Cerebellar nuclear complex (tissue), 1 donor: ENCODE results near the gene ASIC1.

Experiments used
- DNase-seq, 2 experiments: peaks; one replicate each; lab custom pipeline; 2025; lab: John Stamatoyannopoulos, UW

Gene ASIC1

DNA sequence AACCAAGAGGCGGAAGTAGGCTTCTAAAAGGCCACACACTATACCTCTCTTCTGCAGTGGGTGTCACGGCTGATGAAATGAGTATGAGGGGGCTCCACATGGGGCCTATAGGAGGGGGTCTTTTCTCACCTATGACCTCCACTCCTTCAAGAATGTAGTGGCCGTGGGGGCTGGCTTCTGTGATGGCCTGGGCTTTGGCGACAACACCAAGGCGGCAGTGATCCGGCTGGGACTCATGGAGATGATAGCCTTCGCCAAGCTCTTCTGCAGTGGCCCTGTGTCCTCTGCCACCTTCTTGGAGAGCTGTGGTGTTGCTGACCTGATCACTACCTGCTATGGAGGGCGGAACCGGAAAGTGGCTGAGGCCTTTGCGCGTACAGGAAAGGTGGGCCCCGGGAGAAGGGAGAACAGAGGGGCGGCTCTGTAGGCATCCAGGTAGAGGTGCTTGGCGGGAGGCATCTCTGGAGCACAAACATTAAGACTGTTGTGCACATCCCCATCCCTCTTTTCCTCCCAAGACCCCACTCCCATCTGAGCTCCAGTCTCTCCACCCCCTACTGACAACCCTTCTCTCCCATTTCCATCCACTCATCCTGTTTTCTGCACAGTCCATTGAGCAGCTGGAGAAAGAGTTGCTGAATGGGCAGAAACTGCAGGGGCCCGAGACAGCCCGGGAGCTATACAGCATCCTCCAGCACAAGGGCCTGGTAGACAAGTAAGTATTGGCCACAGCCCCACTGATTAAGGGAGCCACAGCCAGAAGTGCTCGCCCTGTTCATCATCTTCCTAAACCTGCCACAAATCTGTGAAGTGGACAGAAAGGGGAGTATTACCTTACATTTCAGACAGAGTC lies 50.2 kb downstream of the ASIC1 start:
- DNase-seq, result no peak

DNA sequence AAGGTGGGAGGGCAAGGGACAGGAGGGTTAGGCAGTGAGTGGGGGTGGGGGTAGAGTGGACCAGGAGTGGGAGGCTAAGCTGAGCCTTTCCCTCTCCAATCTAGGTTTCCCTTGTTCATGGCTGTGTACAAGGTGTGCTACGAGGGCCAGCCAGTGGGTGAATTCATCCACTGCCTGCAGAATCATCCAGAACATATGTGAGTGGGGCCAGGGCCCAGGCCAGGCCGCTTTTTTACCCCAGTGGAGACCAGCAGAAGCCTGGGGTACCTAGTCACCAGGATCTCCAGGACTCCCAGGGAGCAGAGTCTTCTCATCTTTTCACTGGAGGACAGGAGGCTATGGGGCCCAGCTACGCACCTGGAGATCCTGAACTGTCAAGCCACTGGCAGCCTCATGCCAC lies 51.9 kb downstream of the ASIC1 start:
- DNase-seq, result no peak

DNA sequence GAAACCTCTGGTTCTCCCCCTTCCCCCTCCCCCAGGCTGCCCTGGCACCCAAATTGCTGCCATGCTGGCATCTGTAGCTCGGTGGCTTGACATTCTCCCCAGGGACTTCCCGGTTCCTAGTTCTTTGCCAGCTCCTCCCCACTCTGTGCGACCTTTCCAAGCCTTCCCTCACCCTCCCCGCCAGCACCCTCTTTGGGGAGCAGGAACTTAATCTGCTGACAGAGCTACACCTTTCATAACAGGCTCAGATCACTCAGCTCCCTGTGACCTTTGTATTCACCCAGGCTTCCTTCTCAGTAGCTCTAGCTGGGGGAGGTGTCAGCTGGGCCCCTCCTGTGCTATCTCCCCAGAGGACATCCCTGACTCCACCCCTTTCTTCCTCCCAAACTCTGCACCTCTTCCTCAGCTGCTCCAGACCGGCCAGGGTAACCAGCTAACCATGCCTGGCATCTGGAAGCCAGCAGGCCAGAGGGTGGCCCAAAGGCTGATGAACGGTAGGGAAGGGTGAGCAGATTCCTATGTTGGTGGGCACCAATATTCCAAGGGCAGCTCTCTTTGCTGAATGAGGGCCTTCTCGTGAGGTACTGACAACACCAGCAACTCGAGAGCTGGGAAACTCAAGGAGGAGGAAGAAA lies 52.8 kb downstream of the ASIC1 start:
- no peak for DNase-seq

DNA sequence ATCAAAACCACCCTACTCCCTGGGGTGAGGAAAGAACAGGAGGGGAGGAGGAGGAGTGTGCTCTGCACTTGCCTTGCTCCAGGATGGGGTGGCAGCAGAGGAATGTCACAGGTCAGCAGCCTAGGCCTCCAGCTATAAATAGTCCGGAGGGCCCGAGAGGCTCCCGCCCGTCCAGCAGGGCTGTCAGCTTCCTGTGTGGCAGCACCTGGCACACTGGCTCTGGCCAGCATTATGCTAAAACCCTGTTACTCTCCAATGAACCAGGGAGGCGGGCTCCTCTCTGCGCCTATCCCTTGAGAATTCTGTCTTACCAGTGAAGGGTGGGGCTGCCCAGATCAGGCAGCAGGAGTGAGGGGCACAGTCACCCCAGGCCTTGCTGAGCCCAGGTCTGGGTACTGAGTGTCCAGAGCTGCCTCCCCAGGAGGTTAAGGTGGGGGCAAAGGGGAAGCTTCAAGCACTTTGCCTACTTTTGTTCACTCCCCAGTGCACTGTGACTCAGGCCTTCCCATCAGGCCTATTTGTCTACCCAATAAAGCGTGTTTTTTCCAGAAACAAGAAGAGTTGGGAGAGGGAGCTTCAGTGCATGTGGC lies 53.5 kb downstream of the ASIC1 start:
- peak in 1 of 2 experiments; percentile 37 for DNase-seq

DNA sequence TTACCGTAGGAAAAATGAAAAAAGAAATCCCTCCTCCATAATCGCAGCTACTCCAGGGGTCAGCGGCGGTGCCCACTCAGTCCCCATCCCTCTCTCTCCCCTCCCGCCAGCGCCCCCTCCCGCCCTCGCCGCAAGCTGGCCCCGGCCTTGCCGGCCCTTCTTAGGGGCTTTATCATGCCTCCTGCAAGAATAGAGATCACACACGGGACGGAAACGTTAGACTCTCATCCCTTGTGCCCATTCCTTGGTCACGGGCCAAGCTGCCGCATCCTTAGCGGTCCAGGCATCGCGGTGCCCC lies 53.9 kb downstream of the ASIC1 start:
- no peak for DNase-seq

DNA sequence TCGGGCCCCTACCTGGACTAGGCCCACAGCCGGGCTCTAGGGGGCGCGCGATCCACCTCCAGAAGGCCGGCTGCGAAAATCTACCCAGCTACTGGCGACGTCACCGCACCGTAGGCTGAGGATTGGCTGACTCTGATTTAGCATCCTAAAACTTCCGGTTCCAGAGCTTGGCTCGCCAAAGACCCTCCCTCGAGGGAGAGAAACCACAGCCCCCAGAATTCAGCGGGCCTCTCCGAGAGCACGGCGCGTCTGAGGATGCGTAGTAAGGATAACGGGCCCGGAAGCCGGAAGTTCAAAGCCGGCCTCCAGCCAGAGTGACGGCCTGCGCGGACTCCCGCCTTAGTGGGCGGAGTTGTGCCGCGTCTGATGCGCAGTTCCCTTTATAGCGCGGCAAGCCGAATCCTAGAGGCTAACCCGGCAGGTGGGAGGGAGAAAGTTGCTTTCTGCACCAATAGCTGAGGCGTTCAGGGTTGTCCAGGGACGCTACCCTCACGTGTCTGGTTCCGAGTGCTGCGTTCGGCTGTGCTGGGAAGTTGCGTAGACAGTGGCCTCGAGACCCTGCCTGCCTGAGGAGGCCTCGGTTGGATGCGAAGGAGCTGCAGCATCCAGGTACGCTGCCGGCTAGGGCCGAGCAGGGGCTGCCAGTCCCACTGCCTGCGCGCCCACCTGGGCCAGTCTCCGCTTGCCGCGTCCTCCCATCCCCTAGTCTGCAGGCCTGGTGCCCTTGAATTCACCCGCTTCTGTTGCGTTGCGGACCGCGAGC lies 54.5 kb downstream of the ASIC1 start, which contains the start of gene COX14:
Gene COX14 (plus strand): TSS at position 544 of the 763 bp plus-strand sequence. CDS start 7,808 bp downstream, outside the sequence.
- DNase-seq, result peak; percentile 98 to 100

DNA sequence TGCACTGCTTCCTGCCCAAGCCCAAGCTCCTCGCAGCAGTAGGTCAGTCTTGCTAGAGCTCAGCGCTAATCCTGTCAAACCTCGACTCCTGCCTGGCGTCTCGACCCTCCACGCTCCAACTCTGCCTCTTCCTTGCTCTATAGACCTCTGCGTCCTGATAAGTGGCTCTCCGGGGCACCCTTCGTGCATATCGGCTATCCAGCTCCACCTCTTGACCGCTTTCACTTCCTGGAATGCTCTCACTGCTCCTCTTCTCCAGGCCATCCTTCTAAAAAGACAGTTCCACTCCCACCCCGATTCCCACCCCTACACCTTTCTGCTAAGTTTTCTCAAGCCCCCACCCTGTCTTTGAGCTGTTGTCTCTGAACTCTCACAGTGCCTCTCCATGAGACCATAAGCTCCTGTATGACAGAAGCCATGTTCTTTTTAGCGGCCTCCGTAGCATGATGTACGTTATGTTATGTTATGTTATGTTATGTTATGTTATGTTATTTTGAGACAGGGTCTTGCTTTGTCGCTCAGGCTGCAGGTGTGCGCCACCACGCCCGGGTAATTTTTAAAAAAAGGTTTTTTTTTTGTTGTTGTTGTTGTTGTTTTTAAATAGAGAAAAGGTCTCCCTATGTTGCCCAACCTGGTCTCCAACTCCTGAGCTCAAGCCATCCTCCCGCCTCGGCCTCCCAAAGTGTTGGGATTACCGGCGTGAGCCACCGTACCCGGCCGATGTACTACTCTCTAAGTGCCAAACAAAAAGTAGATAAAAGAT lies 55.2 kb downstream of the ASIC1 start:
- no peak for DNase-seq

DNA sequence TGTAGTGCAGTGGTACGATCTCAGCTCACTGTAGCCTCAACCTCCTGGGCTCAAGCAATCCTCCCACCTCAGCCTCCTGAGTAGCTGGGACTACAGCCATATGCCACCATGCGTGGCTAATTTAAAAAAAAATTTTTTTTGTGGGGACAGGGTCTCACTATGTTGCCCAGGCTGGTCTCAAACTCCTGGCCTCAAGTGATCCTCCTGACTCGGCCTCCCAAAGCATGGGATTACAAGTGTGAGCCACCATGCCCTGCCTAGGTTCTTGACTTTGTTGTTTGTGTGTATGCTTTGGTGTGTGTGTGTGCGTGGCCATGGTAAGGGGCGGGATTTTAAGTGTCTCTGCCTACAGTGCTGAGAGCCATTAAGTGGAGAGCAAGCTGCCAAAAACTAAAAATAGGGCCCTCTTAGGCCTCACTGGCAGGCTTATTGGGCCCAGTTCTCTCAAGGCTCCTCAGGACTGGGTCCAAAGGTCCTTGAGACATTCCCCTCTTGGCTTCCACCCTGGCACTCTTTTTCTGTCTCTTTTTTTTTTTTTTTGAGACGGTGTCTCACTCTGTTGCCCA lies 59.7 kb downstream of the ASIC1 start:
- DNase-seq, result no peak

DNA sequence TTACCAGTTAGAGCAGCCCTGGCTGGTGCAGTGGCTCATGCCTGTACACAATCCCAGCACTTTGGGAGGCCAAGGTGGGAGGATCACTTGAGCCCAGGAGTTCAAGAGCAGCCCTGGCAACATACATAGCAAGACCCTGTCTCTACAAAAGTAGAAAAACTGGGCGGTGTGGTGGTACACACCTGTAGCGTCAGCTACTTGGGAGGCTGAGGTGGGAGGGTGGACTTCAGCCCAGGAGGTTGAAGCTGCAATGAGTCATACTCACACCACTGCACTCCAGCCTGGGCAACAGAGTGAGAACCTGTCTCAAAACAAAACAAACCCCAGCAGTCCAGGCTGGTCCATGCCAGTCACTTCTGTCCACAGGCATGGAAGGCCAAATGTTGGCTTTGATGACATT lies 62.0 kb downstream of the ASIC1 start:
- DNase-seq, result no peak

DNA sequence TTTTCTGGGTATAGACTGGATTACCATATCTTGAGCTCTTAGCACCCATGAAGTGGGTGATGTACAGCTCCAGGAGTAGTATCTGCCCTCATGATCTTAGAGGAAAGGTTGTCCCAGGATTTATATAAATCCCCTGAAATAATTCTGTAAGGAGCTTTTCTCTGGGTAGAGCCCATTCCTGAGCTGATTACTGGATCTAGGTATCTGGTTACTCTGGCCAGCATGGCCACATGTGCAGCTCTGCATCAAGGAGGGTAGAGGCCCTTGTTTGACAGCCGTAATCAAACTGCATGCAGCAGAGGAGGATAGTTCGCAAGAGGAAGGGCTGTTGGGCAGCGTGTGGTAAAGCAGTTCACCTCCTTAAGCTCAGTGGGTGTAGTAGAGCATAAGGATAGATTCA lies 63.1 kb downstream of the ASIC1 start:
- no peak for DNase-seq

DNA sequence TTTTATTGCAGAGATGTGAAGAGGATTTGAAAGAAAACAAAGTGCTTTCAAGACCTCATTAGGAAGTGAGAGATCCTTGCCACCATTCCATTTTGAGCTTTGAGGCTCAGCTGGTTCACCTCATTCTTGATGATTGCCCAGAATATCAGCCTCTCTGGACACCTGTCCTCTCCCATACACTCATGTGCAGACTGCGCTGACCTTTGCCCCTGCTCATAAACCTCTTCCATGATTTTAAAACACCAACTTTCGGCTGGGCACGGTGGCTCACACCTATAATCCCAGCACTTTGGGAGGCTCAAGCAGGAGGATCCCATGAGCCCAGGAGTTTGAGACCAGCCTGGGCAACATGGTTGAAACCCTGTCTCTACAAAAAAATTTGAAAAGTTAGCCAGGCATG lies 63.6 kb downstream of the ASIC1 start:
- DNase-seq, result no peak

DNA sequence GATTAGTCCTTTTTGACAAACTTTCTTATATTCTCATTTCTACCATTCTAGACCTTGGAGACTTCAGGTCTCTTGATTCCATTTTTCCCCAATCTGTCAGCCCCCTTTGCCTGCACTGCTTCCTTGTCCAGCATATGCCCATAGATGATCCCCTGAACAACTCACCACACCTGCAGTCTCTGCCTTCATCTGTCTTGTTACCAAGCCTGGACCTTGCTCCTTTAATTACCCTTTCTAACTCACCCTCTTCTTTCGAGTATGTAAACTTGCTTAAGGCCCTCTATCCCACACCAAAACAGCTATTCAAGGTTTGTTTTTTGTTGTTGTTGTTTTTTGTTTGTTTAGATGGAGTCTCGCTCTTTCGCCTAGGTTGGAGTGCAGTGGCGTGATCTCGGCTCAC lies 64.2 kb downstream of the ASIC1 start:
- no peak for DNase-seq

DNA sequence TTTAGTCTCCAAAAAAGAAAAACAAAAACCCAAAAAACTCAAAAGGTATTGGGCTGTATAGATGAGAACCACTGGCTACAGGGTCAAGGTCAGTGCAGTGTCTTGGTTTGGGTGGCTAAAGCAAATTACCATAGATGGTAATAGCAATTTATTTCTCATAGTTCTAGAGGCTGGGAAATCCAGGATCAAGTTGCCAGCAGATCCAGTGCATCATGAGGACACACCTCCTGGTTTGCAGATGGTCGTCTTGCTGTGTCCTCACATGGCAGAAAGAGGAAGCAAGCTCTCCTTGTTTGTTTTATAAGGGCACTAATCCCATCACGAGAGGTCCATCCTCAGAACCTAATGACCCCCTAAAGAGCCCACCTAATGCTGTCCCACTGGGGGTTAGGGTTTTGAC lies 65.8 kb downstream of the ASIC1 start:
- DNase-seq, result no peak

DNA sequence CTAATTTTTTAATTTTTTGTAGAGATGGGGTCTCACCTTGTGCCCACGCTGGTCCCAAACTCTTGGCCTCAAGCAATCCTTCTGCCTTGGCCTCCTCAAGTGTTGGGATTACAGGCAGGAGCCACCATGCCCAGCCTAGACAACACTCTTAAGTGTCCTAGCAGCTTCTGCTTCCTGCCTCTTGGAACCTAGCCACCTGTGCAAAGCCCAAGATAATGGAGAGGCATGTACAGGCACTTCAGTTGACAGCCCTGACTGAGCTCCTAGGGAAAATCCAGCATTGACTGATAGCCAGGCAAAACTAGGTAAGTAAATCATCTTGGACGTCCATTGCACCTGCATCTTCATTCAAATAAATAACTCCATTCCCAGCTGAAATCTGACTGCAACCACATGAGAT lies 70.2 kb downstream of the ASIC1 start:
- no peak for DNase-seq

DNA sequence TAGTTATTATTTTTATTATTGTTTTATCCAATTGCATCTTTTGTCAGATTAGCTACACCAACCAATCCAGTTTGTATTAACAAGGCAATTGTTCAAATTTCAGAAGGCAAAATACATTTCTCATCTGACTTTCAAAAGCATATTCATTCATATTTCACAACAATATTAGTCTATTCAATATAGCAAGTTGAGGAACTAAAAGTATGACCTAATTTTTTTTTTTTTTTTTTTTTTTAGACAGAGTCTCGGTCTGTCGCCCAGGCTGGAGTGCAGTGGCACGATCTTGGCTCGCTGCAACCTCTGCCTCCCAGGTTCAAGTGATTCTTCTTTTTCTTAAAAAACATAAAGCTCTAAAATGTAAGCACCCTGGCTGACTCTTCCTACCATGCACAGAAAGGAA lies 71.9 kb downstream of the ASIC1 start:
- no peak for DNase-seq

DNA sequence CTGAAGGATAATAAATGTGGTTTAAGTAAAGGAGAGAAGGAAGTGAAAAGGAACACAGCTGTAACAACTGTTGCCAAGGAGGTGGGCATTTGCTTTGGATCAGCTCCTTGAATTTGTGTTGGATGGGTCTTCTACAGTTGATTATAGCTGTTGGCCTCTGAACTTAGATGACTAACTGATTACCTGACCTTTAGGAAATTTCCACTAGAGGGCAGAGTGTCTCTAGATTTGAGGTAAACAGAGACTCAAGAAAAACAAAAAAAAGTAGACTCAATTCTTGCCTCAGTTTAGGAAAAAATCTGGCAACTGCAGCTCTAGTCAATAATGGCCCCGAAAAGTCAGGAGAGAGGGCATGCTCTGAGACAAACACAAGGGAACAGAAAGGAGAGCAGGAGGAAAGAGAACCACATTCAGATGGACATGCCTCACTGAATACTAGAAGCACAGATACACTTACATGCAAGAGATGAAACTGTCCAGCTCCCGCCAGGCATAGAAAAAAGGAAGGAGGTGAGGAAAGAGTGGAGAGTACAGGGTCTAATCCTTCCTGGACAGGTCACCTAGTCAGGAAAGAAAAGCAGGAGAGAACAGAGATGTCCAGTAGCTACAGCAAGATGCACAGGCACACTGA lies 75.2 kb downstream of the ASIC1 start:
- DNase-seq, result peak in 1 of 2 experiments; percentile 21
